Measurements from ENCODE around the gene CLIC3. TPM values are rescaled to one million over a fixed set of nuclear protein-coding genes. Genes with fewer than 3 reads are reported as not detected.

Gene CLIC3, protein sequence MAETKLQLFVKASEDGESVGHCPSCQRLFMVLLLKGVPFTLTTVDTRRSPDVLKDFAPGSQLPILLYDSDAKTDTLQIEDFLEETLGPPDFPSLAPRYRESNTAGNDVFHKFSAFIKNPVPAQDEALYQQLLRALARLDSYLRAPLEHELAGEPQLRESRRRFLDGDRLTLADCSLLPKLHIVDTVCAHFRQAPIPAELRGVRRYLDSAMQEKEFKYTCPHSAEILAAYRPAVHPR
- 3.4 TPM for total RNA-seq

DNA sequence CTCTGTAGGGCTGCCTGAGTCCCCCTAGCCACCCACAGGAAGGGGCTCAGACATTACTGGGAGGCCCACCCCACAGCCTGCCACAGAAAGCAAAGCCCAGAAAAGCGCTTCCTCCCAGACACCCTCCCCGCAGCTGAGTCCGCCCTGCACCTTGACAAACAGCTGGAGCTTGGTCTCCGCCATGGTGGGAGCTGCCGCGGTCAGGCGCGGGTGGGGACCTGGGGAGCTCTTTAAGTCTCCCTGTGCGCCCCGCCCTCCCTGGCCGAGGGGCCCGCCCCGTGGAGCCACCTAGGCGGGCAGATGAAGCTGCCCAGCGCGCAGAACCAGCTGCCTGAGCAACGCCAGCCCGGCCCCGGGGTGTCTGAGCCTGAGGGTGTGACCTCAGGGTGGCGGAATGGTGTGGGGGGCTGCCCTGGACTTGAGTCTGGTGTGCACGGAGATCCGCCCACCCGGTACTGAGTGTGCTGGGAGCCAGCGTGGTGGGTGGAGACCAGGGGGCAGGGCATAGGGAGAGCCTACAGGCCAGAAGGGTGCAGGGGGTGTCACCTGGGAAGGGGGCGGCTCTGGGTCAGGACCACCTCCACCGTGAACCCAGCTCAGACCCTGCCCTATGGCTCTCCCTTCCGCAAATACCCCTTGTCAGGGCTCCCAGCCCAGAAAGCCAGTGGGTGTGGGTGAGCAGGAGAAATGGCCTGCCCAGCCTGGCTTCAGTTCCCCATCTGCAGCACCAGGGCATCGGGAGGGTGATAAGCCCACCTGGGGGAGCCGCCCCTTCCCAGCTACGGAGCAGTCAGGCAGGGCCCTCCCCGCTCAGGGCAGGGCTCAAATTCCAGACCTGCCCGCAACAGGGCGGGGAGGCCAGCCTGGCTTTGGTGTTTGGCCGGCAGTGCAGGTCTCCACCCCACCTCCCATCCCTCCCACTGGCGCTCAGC is at the start of gene CLIC3:
Gene CLIC3, minus strand, starts transcription at position 208 of the 932 bp plus-strand sequence. Its CDS starts 25 bp downstream, at position 183.
- Histone ChIP-seq H3K9me3 (ENCODE audit: low read depth, low read length) (no peaks in the 10 kb centered on the region), H3K4me1 (ENCODE audit: insufficient read depth, low read length) (peaks cover 79% of the 10 kb centered on the region), H3K4me3 (ENCODE audit: low read length) (peak within 1 kb of the TSS; percentile 2), H3K27me3 (ENCODE audit: insufficient read depth, low read length) (no peaks in the 10 kb centered on the region)

DNA sequence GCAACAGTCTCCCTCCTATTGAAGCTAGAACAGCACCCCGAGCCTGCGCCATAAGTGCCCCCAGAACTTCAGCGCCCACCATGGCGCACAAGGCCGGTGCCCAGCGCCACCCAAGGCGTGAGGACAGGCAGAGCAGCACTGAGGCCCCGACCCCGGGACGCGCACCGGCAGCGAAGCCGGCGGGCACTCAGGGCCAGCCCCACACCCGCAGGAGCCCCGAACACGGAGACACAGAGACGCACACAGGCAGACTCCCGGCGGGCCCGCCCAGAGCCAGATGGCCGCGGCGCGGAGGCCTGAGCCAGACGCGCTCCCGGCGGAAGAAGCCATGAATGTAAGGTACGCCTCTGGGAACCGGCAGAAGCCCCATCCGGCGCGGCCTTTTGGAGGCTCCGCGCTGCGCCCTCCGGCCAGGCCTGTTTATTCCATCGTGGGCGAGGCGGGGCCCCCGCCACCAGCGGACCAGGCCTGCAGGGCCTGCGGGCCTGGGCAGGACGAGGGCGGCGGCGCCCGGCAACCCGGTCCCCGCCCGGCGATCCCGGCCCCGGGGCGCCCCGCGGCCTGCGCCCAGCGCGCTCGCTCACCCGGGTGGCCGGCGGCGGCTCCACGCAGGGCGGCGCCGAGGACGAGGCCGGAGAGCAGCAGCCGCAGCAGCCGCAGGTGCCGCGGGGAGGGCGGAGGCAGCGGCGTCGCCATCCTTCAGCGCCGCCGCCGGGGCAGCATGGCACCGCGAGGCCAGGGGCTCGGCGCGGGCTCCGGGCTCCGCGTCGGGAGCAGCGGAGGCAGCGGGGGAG is 49.1 kb upstream of the CLIC3 start:
- Histone ChIP-seq H3K4me1 (ENCODE audit: insufficient read depth, low read length) (peaks cover 31% of the 10 kb centered on the region), H3K27me3 (ENCODE audit: insufficient read depth, low read length) (peaks cover 56% of the 10 kb centered on the region), H3K9me3 (ENCODE audit: low read depth, low read length) (no peaks in the 10 kb centered on the region), H3K4me3 (ENCODE audit: low read length) (peak overlapping the region; percentile 22)

DNA sequence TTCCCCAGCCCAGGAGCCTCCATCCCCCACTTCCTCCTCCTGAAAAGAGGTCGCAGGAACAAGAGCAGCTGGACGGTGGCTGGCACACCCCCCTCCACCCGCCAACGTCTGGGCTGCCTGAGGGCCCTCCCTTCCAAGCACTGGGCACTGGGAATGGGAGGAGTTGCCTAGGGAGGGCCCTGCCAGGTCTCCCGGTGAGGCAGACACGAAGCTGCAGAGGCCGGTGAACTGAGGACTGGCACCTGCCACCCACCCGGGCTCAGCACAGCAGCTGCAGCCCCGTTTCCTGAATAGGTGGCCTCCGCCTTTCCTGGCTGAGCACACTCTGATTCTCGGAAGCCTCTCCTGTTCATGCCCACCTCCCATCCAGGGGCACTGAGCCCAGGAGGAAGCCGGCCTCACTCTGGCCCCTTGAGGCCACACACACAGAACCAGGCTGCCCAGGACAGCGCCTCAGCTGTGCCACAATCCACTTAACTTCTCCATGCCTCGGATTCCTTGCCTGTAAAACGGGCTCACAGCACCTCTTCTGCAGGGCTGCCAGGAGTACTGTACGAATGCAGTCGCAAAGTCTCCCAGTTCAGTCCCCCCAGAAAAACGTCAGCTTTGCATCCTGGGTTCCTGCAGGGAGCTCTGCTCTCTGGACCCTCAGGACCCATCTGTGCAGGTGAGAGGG is 48.3 kb upstream of the CLIC3 start:
- Histone ChIP-seq H3K4me3 (ENCODE audit: low read length) (no peak overlapping the region), H3K9me3 (ENCODE audit: low read depth, low read length) (no peaks in the 10 kb centered on the region), H3K27me3 (ENCODE audit: insufficient read depth, low read length) (peaks cover 49% of the 10 kb centered on the region), H3K4me1 (ENCODE audit: insufficient read depth, low read length) (peaks cover 31% of the 10 kb centered on the region)

DNA sequence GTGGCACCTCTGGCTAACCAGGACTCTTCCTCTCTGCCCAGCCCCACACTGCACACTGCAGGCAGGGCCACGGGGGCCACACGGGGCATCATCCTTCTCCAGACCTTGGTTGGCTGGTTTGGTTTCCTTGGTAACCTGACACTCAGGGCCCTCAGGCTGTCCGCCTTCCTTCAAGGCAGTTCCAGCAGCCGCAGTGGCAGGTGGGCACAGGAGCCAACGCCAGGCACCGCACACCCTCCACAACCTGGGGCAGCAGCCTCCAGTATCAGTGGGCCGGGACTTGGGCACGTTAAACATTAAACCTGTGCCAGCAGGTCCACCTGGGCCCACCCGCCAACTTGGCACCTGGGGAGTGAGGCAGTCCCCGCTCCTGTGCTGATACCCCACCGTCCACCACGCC is 47.7 kb upstream of the CLIC3 start:
- Histone ChIP-seq H3K9me3 (ENCODE audit: low read depth, low read length) (no peaks in the 10 kb centered on the region), H3K4me3 (ENCODE audit: low read length) (no peak overlapping the region), H3K4me1 (ENCODE audit: insufficient read depth, low read length) (peaks cover 31% of the 10 kb centered on the region), H3K27me3 (ENCODE audit: insufficient read depth, low read length) (peaks cover 43% of the 10 kb centered on the region)

DNA sequence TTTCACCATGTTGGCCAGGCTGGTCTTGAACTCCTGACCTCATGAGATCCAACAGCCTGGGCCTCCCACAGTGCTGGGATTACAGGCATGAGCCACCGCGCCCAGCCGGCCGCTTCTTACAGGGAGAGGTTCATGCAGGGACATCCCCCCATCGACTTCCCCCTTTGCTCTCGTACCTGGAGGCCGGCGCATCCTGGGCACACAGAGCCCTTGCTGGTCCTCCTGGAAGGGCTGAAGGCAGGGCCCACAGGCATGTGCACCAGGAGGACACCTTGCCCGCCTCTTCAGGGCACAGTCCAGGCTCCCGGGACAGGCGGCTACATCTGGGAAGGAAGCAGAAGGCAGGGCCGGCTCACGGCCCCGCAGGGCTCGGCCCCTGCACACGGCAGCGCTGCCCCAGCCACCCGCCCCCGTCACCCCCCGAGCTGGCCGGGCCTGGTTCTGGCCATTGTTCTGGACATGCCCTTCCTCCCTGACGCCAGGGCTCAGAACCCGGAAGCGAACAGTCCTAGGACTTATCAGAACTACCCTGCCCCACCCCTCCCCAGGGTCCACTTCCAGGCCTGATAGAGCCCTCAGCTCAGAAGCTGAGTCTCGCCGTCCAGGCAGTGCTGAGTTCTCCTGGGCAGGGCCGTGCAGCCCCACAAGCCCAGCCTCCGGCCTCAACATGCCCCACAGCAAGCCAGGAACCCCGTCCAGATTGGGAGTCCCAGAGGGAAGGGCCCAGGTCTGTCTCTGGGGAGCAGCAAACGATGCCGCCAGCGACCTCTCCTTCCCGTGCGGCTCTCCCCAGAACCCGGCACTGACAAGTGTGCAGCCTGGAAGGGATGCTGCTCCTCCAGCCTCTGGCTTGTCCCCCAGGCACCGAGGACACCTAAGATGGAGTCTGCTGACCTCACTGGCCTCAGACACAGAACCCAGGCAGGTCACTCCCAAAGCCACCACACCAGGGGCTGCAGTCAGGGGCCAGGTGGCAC is 46.7 kb upstream of the CLIC3 start:
- Histone ChIP-seq H3K4me1 (ENCODE audit: insufficient read depth, low read length) (peaks cover 31% of the 10 kb centered on the region), H3K27me3 (ENCODE audit: insufficient read depth, low read length) (peaks cover 40% of the 10 kb centered on the region), H3K9me3 (ENCODE audit: low read depth, low read length) (no peaks in the 10 kb centered on the region), H3K4me3 (ENCODE audit: low read length) (no peak overlapping the region)

DNA sequence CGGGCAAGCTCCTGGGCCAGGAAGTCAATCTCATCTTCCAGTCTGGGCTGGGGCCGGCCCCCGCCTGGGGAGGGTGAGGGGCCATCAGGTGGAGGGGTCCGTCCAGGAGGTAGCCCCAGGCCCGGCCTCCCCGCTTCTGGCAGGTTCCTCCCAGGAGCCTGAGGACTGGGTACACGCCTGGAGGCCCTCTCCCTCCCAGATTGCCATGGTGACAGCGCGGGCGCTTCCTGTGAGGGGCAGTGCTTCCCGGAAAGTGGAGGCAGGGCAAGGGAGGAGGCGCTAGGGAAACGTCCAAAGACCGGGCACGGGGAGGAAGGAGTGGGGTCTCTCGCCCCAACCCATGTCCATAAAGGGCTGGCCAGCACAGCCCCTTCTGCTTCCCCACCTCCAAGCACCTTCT is 44.8 kb upstream of the CLIC3 start:
- Histone ChIP-seq H3K4me1 (ENCODE audit: insufficient read depth, low read length) (peaks cover 24% of the 10 kb centered on the region), H3K4me3 (ENCODE audit: low read length) (no peak overlapping the region), H3K27me3 (ENCODE audit: insufficient read depth, low read length) (peaks cover 21% of the 10 kb centered on the region), H3K9me3 (ENCODE audit: low read depth, low read length) (no peaks in the 10 kb centered on the region)

DNA sequence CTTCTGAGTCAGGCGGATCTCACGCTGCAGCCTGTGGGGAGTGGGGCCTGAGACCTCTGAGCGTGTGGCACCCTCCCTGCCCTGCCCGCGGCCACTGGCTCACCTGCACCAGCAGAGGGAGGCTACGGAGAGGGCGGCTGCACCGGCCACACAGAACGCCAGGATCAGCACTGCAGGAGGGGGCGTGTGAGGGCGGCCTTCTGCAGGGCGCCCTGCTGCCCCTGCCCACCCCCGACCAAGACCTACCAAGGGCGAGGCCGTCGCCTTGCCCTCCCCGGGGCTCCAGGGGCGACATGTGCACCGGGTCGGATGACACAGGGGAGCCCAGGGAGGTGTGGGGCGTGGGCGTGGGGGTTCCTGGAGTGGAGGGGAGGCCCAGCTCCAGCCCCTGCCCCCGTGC is 44.2 kb upstream of the CLIC3 start:
- Histone ChIP-seq H3K4me3 (ENCODE audit: low read length) (no peak overlapping the region), H3K9me3 (ENCODE audit: low read depth, low read length) (no peaks in the 10 kb centered on the region), H3K27me3 (ENCODE audit: insufficient read depth, low read length) (peaks cover 19% of the 10 kb centered on the region), H3K4me1 (ENCODE audit: insufficient read depth, low read length) (peaks cover 25% of the 10 kb centered on the region)

DNA sequence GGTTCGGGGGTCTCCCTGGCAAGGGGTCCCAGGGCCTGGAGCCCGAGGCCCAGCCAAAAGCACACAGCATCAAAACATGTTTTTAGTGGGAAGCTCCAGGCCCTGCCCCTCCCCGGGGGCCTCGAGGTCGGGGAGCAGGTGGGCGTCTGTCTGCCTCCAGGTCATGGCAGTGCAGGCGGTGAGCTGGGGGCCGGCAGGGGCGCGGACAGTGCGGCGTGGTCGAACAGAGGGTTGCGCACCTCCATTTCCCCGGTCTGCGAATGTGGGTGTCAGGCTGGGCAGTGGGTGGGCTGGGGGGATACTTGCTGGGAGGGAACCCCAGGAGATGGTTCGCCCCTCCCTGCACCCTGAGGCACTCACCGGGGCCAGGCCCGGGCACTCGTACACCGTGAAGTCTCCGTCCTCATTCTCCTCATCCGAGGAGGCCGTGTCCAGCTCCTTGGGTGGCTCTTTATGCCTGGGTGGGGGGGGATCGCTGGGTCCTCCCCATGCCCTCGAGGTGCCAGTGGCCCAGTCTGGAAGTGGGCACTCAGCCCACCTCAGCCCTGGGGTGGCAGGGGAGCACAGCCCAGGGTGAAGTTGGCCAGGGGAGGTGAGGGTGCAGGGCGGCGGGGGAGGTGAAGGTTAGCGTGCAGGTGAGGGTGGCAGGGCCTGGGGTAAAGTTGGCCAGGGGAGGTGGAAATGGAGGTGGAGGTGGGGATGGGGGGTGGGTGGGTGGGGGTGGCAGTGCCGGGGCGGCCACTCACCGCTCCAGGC is 43.4 kb upstream of the CLIC3 start:
- H3K27me3 ChIP-seq (ENCODE audit: insufficient read depth, low read length) = peaks cover 12% of the 10 kb centered on the region
- H3K4me3 ChIP-seq (ENCODE audit: low read length) = no peak overlapping the region
- H3K4me1 ChIP-seq (ENCODE audit: insufficient read depth, low read length) = peaks cover 25% of the 10 kb centered on the region
- no peaks in the 10 kb centered on the region for H3K9me3 ChIP-seq (ENCODE audit: low read depth, low read length)

DNA sequence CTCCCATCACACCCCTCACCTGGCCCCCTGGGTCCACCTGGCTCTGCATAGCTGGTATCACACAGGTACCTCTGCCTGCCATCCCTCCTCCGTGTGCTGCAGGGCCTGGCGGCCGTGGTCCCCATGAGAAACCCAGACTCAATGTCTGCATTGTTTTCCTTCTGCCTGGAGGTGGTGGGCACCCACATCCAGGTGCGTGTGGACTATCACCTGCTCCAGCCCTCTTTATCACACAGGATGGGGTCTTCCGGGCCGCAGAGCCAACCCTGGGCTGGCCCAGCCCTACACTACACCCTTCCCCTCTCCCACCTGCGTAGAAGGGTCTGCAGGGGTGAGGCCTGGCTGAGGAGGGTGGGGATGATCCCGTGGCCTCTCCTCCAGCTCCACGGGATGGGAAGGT is 42.5 kb upstream of the CLIC3 start:
- peaks cover 3% of the 10 kb centered on the region for H3K27me3 ChIP-seq (ENCODE audit: insufficient read depth, low read length)
- peaks cover 23% of the 10 kb centered on the region for H3K4me1 ChIP-seq (ENCODE audit: insufficient read depth, low read length)
- H3K4me3 ChIP-seq (ENCODE audit: low read length) = no peak overlapping the region
- no peaks in the 10 kb centered on the region for H3K9me3 ChIP-seq (ENCODE audit: low read depth, low read length)

DNA sequence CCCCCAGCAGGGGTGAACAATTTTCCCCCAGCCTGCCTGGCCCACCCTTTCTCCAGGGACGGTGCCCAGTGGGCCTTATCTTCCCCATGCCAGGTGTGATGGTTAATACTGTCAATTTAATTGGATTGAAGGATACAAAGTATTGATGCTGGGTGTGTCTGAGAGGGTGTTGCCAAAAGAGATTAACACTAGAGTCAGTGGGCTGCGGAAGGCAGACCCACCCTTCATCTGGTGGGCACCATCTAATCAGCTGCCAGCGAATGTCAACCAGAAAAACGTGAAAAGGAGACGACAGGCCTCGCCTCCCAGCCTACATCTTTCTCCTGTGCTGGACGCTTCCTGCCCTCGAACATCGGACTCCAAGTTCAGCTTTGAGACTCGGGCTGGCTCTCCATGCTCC is 41.1 kb upstream of the CLIC3 start:
- Histone ChIP-seq H3K27me3 (ENCODE audit: insufficient read depth, low read length) (no peaks in the 10 kb centered on the region), H3K4me3 (ENCODE audit: low read length) (no peak overlapping the region), H3K4me1 (ENCODE audit: insufficient read depth, low read length) (peaks cover 33% of the 10 kb centered on the region), H3K9me3 (ENCODE audit: low read depth, low read length) (no peaks in the 10 kb centered on the region)

DNA sequence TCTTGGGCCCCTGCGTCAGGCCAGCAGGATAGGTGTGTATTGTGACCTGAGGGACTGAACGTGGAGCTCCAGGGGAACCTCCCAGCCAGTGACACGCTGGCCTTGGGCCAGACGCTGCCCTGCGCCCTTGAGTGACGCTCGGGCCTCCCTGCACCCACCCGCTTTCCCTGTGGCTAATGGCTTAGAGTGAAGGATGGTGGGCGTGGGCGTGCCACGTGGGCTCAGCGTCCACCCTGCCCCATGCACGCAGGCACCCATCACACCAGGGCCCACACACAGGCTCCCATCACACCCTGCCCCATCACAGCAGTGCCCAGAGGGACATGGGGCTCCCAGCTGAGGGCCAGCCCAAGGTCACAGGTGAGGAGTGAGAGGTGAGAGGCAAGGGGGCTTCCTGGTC is 40.7 kb upstream of the CLIC3 start:
- H3K4me1 ChIP-seq (ENCODE audit: insufficient read depth, low read length) = peaks cover 37% of the 10 kb centered on the region
- H3K27me3 ChIP-seq (ENCODE audit: insufficient read depth, low read length) = no peaks in the 10 kb centered on the region
- no peak overlapping the region for H3K4me3 ChIP-seq (ENCODE audit: low read length)
- no peaks in the 10 kb centered on the region for H3K9me3 ChIP-seq (ENCODE audit: low read depth, low read length)

DNA sequence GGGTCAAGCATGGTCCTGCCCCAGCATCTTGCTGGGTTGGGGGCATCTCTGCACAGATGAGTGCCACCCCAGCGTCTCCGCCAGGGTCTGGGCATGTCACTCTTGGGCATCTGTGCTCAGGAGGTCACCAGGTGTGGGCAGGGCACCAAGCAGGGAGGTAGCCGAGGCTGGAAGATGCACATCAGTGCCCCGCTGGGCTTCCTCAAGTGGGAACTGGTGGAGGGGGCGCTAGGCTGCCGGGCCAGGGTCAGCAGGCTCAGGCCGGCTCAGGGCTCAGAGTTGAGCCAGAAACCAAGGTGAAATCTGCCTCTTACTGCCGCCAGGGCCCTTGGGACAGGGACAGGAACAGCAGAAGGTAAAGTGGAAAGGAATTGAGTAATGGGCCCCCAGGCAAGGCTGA is 39.6 kb upstream of the CLIC3 start:
- Histone ChIP-seq H3K9me3 (ENCODE audit: low read depth, low read length) (no peaks in the 10 kb centered on the region), H3K27me3 (ENCODE audit: insufficient read depth, low read length) (no peaks in the 10 kb centered on the region), H3K4me3 (ENCODE audit: low read length) (no peak overlapping the region), H3K4me1 (ENCODE audit: insufficient read depth, low read length) (peaks cover 48% of the 10 kb centered on the region)

DNA sequence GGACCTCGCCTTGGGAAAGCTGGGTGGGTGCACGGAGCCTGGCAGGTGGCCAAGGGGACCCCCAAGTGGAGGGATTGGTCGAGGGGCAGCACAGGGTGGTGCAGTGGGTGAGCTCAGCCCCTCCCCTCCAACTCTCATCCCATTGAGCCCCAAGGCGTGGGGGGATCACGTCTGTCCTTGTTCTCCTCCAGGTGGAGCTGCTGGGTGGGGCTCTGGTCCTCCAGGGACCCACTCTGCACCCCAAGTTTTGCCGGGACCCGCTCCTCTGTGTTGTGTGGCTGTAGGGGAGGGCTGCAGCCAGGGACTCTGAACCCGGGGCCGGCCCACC is 39.1 kb upstream of the CLIC3 start:
- H3K9me3 ChIP-seq (ENCODE audit: low read depth, low read length) = no peaks in the 10 kb centered on the region
- H3K4me1 ChIP-seq (ENCODE audit: insufficient read depth, low read length) = peaks cover 53% of the 10 kb centered on the region
- H3K4me3 ChIP-seq (ENCODE audit: low read length) = no peak overlapping the region
- H3K27me3 ChIP-seq (ENCODE audit: insufficient read depth, low read length) = no peaks in the 10 kb centered on the region
